HEK293 (cell line): ENCODE results near the gene TASP1.

Source experiments
- CTCF ChIA-PET: fragments of 350-600 bp; formaldehyde crosslinking; extraction: SDS; loops from one replicate; lab custom pipeline; 2021; ENCODE audit warnings: antibody characterized with exemption; lab: Yijun Ruan, JAX
- POLR2A ChIA-PET: fragments of 300-600 bp; formaldehyde crosslinking; extraction: SDS; loops from one replicate; lab custom pipeline; 2020; ENCODE audit warnings: antibody characterized with exemption, inconsistent platforms; lab: Yijun Ruan, JAX
- H3K27ac ChIP-seq: fragments of 200-500 bp; sonication (Bioruptor generic); 2 replicates; pipeline ENCODE4 v1.5.1; 2014; ENCODE audit warnings: low read depth, low read length, control low read depth, inconsistent platforms; ENCODE audit errors: extremely low read depth
- H3K36me3 ChIP-seq, 2 experiments: fragments of 200-500 bp in 1 of 2; sonication (Bioruptor generic) in 1 of 2; 1 replicate in 1 of 2; 2 replicates in 1 of 2; pipeline ENCODE4 v1.5.1; 2014 to 2017; ENCODE audit warnings: inconsistent platforms in 2 of 2, low read length in 2 of 2; ENCODE audit not compliant: control insufficient read depth in 2 of 2, insufficient read depth in 1 of 2
- H3K4me1 ChIP-seq: fragments of 200-500 bp; sonication (Bioruptor generic); 2 replicates; pipeline ENCODE4 v1.5.1; 2014; ENCODE audit warnings: mild to moderate bottlenecking, low read length, inconsistent platforms; ENCODE audit not compliant: control insufficient read depth, insufficient read depth
- H3K4me3 ChIP-seq: 2 replicates; pipeline ENCODE4 v1.5.1; 2011; ENCODE audit warnings: low read depth, mild to moderate bottlenecking, control low read depth, low read length, moderate library complexity
- H3K9me3 ChIP-seq: fragments of 200-500 bp; sonication (Bioruptor generic); 2 replicates; pipeline ENCODE4 v1.5.1; 2014; ENCODE audit warnings: low read depth, low read length, inconsistent platforms; ENCODE audit not compliant: control insufficient read depth, insufficient read depth
- ZFP69B ChIP-seq: fragments of 450-650 bp; formaldehyde crosslinking; IDR thresholded peaks from 2 replicates; pipeline ENCODE4 v1.5.1; 2016; ENCODE audit warnings: missing biosample characterization, missing genetic modification characterization
- ZNF146 ChIP-seq: fragments of 450-650 bp; formaldehyde crosslinking; IDR thresholded peaks from 2 replicates; pipeline ENCODE4 v1.5.1; 2016; ENCODE audit warnings: missing biosample characterization, missing genetic modification characterization
- ZNF155 ChIP-seq: fragments of 450-650 bp; formaldehyde crosslinking; IDR thresholded peaks from 2 replicates; pipeline ENCODE4 v1.5.1; 2016; ENCODE audit warnings: missing biosample characterization, missing genetic modification characterization
- ZNF157 ChIP-seq: fragments of 450-650 bp; formaldehyde crosslinking; IDR thresholded peaks from 2 replicates; pipeline ENCODE4 v1.5.1; 2016; ENCODE audit warnings: missing biosample characterization, missing genetic modification characterization
- ZNF2 ChIP-seq: fragments of 450-650 bp; formaldehyde crosslinking; IDR thresholded peaks from 2 replicates; pipeline ENCODE4 v1.5.1; 2016; ENCODE audit warnings: missing biosample characterization, missing genetic modification characterization
- ZNF354C ChIP-seq: fragments of 450-650 bp; formaldehyde crosslinking; IDR thresholded peaks from 2 replicates; pipeline ENCODE4 v1.5.1; 2016; ENCODE audit warnings: missing biosample characterization, missing genetic modification characterization, low read depth, borderline replicate concordance
- ZNF654 ChIP-seq: fragments of 450-650 bp; formaldehyde crosslinking; IDR thresholded peaks from 2 replicates; pipeline ENCODE4 v1.5.1; 2016; ENCODE audit warnings: low read depth, missing biosample characterization, missing genetic modification characterization
- ZNF768 ChIP-seq: fragments of 450-650 bp; formaldehyde crosslinking; IDR thresholded peaks from 2 replicates; pipeline ENCODE4 v1.5.1; 2018; ENCODE audit warnings: missing biosample characterization, mild to moderate bottlenecking, missing genetic modification characterization
- ZNF777 ChIP-seq: fragments of 450-650 bp; formaldehyde crosslinking; IDR thresholded peaks from 2 replicates; pipeline ENCODE4 v1.5.1; 2017; ENCODE audit warnings: missing biosample characterization, missing genetic modification characterization, borderline replicate concordance
- TF ChIP-seq, protein P1 (sequence below): fragments of 450-650 bp; formaldehyde crosslinking; IDR thresholded peaks from 2 replicates; pipeline ENCODE4 v1.5.1; 2016; ENCODE audit warnings: missing biosample characterization, missing genetic modification characterization
- TF ChIP-seq, protein P2 (sequence below): fragments of 450-650 bp; formaldehyde crosslinking; IDR thresholded peaks from 2 replicates; pipeline ENCODE4 v1.5.1; 2016; ENCODE audit warnings: missing biosample characterization, missing genetic modification characterization
- TF ChIP-seq, protein P3 (sequence below): fragments of 450-650 bp; IDR thresholded peaks from 2 replicates; pipeline ENCODE4 v1.5.1; 2018; ENCODE audit warnings: missing biosample characterization, missing genetic modification characterization
- TF ChIP-seq, protein P4 (sequence below): fragments of 450-650 bp; formaldehyde crosslinking; IDR thresholded peaks from 2 replicates; pipeline ENCODE4 v1.5.1; 2016; ENCODE audit warnings: missing biosample characterization, missing genetic modification characterization
- TF ChIP-seq, protein P5 (sequence below): fragments of 450-650 bp; formaldehyde crosslinking; IDR thresholded peaks from 2 replicates; pipeline ENCODE4 v1.5.1; 2016; ENCODE audit warnings: missing biosample characterization, missing genetic modification characterization
- TF ChIP-seq, protein P6 (sequence below): fragments of 450-650 bp; formaldehyde crosslinking; IDR thresholded peaks from 2 replicates; pipeline ENCODE4 v1.5.1; 2016; ENCODE audit warnings: missing biosample characterization, missing genetic modification characterization
- TF ChIP-seq, protein P7 (sequence below): fragments of 450-650 bp; formaldehyde crosslinking; optimal IDR thresholded peaks from 2 replicates; pipeline ENCODE3; 2016; ENCODE audit warnings: missing biosample characterization, mild to moderate bottlenecking, missing genetic modification characterization

TASP1 gene

DNA sequence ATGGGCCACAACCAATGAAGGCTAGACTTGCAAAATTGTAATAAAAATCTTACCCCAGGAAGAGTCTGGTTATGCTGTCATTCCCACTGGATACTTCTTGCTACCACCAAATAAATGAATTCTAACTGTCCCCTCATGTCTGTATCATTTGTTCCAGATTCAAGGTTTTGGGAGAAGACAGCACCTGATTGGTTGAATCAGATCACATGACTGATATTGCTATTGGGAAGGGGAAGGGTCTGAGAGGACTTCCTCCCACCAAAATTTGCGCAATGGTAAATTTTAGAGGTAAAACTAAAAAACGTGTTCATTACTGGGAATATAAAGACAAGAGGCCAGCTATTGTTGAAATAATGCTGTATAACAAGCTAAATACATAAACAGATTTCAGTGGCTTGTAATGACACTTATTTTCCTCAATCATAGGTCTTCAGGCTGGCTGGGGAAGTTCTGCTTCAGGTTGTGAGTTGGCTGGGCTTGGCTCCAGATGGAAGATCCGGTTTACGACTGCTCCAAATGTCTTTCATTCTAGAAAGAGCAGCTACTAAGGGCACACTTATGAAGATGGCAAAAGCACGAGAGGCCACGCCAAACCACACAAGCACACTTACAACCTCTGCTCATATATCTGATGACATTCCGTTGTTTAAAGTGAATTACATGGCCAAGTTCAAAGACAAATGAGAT lies 27.1 kb upstream of the TASP1 start:
- TF ChIP-seq ZFP69B (tag by site-specific recombination), result no peak
- no peak for TF ChIP-seq ZNF654
- no peak for TF ChIP-seq ZNF768 (tag by site-specific recombination)
- TF ChIP-seq ZNF2 (tag by site-specific recombination), result no peak
- TF ChIP-seq, protein P1, sequence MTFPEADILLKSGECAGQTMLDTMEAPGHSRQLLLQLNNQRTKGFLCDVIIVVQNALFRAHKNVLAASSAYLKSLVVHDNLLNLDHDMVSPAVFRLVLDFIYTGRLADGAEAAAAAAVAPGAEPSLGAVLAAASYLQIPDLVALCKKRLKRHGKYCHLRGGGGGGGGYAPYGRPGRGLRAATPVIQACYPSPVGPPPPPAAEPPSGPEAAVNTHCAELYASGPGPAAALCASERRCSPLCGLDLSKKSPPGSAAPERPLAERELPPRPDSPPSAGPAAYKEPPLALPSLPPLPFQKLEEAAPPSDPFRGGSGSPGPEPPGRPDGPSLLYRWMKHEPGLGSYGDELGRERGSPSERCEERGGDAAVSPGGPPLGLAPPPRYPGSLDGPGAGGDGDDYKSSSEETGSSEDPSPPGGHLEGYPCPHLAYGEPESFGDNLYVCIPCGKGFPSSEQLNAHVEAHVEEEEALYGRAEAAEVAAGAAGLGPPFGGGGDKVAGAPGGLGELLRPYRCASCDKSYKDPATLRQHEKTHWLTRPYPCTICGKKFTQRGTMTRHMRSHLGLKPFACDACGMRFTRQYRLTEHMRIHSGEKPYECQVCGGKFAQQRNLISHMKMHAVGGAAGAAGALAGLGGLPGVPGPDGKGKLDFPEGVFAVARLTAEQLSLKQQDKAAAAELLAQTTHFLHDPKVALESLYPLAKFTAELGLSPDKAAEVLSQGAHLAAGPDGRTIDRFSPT (tag by site-specific recombination), result no peak
- TF ChIP-seq, protein P2, sequence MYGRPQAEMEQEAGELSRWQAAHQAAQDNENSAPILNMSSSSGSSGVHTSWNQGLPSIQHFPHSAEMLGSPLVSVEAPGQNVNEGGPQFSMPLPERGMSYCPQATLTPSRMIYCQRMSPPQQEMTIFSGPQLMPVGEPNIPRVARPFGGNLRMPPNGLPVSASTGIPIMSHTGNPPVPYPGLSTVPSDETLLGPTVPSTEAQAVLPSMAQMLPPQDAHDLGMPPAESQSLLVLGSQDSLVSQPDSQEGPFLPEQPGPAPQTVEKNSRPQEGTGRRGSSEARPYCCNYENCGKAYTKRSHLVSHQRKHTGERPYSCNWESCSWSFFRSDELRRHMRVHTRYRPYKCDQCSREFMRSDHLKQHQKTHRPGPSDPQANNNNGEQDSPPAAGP (tag by site-specific recombination), result no peak
- TF ChIP-seq, protein P3, sequence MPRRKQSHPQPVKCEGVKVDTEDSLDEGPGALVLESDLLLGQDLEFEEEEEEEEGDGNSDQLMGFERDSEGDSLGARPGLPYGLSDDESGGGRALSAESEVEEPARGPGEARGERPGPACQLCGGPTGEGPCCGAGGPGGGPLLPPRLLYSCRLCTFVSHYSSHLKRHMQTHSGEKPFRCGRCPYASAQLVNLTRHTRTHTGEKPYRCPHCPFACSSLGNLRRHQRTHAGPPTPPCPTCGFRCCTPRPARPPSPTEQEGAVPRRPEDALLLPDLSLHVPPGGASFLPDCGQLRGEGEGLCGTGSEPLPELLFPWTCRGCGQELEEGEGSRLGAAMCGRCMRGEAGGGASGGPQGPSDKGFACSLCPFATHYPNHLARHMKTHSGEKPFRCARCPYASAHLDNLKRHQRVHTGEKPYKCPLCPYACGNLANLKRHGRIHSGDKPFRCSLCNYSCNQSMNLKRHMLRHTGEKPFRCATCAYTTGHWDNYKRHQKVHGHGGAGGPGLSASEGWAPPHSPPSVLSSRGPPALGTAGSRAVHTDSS (tag by site-specific recombination), result no peak
- no peak for TF ChIP-seq ZNF146 (tag by site-specific recombination)
- no peak for TF ChIP-seq ZNF777 (tag by site-specific recombination)
- no peak for TF ChIP-seq ZNF155 (tag by site-specific recombination)
- TF ChIP-seq, protein P4, sequence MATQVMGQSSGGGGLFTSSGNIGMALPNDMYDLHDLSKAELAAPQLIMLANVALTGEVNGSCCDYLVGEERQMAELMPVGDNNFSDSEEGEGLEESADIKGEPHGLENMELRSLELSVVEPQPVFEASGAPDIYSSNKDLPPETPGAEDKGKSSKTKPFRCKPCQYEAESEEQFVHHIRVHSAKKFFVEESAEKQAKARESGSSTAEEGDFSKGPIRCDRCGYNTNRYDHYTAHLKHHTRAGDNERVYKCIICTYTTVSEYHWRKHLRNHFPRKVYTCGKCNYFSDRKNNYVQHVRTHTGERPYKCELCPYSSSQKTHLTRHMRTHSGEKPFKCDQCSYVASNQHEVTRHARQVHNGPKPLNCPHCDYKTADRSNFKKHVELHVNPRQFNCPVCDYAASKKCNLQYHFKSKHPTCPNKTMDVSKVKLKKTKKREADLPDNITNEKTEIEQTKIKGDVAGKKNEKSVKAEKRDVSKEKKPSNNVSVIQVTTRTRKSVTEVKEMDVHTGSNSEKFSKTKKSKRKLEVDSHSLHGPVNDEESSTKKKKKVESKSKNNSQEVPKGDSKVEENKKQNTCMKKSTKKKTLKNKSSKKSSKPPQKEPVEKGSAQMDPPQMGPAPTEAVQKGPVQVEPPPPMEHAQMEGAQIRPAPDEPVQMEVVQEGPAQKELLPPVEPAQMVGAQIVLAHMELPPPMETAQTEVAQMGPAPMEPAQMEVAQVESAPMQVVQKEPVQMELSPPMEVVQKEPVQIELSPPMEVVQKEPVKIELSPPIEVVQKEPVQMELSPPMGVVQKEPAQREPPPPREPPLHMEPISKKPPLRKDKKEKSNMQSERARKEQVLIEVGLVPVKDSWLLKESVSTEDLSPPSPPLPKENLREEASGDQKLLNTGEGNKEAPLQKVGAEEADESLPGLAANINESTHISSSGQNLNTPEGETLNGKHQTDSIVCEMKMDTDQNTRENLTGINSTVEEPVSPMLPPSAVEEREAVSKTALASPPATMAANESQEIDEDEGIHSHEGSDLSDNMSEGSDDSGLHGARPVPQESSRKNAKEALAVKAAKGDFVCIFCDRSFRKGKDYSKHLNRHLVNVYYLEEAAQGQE (tag by site-specific recombination), result no peak
- Histone ChIP-seq H3K4me1 (no peaks in the 10 kb centered on the region), H3K4me3 (no peak overlapping the region), H3K36me3 (no peaks in the 10 kb centered on the region), H3K27ac (no peak overlapping the region), H3K9me3 (no peaks in the 10 kb centered on the region)
- CTCF ChIA-PET, result no interaction called here
- POLR2A ChIA-PET, result no interaction called here

DNA sequence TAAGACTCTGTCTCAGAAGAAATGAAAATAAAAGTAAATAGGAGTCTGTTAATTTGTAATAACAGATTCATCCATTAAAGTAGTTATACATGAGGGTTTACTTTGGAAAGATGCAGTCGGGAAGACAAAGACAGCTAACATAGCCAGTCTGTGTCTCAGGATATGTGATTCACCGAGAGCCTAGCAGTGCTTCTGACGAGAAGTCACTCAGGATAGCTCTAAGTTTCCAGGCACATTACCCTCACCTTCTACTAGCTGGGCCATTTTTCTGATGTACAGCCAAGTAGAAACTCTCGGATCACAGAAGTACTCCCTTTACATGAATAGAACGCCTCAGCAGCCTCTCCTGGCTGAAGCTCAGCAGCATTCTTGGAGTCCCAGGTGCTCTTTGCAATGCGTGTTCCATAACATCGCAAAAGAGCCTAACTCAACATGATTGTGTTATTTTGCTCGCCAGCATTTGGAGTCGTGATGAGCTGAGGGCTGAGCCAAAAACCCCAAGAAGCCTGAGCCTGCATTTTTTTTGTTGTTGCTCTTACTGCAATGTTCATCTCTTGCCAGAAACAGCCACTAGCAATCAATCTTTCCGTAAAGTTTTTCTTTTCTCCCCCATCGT lies 22.4 kb upstream of the TASP1 start:
- Histone ChIP-seq H3K27ac (no peak overlapping the region), H3K36me3 (no peaks in the 10 kb centered on the region), H3K9me3 (no peaks in the 10 kb centered on the region), H3K4me3 (no peak overlapping the region), H3K4me1 (peaks cover 2% of the 10 kb centered on the region; the same call in 1 of the 2 replicates)
- POLR2A ChIA-PET, result no interaction called here
- CTCF ChIA-PET, result no interaction called here
- TF ChIP-seq ZNF354C, result no peak
- TF ChIP-seq, protein P5, sequence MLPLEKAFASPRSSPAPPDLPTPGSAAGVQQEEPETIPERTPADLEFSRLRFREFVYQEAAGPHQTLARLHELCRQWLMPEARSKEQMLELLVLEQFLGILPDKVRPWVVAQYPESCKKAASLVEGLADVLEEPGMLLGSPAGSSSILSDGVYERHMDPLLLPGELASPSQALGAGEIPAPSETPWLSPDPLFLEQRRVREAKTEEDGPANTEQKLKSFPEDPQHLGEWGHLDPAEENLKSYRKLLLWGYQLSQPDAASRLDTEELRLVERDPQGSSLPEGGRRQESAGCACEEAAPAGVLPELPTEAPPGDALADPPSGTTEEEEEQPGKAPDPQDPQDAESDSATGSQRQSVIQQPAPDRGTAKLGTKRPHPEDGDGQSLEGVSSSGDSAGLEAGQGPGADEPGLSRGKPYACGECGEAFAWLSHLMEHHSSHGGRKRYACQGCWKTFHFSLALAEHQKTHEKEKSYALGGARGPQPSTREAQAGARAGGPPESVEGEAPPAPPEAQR, result no peak
- no peak for TF ChIP-seq ZNF157 (tag by site-specific recombination)
- TF ChIP-seq, protein P6, sequence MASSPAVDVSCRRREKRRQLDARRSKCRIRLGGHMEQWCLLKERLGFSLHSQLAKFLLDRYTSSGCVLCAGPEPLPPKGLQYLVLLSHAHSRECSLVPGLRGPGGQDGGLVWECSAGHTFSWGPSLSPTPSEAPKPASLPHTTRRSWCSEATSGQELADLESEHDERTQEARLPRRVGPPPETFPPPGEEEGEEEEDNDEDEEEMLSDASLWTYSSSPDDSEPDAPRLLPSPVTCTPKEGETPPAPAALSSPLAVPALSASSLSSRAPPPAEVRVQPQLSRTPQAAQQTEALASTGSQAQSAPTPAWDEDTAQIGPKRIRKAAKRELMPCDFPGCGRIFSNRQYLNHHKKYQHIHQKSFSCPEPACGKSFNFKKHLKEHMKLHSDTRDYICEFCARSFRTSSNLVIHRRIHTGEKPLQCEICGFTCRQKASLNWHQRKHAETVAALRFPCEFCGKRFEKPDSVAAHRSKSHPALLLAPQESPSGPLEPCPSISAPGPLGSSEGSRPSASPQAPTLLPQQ (tag by site-specific recombination), result no peak
- TF ChIP-seq, protein P7, sequence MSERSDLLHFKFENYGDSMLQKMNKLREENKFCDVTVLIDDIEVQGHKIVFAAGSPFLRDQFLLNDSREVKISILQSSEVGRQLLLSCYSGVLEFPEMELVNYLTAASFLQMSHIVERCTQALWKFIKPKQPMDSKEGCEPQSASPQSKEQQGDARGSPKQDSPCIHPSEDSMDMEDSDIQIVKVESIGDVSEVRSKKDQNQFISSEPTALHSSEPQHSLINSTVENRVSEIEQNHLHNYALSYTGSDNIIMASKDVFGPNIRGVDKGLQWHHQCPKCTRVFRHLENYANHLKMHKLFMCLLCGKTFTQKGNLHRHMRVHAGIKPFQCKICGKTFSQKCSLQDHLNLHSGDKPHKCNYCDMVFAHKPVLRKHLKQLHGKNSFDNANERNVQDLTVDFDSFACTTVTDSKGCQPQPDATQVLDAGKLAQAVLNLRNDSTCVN (tag by site-specific recombination), result no peak
